NCI-H748 treated with DMSO at 0.1 percent for 48 hours (cell line): ENCODE data around the gene AMPH.

Source experiments
- DNase-seq: peaks from one replicate; lab custom pipeline; 2025; lab: John Stamatoyannopoulos, UW

AMPH gene

DNA sequence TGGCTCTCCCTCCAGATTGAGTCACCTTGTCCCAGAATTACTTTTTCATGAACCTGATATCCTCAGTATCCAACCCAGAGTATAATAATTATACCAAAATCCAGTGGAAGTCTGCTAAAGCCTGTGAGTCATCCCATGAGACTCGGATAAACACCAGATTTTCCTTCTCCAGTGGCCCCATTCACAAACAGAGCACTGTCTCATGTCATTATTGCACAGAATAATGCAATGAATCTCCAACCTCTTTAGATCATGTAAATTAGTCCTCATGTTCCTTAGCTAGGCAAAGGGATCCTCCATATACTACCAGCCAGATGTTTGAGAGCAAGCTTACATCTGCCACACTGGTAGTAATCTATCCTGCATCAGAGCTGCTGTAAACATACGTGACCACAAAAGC is 89.0 kb downstream of the AMPH start:
- no peak for DNase-seq

DNA sequence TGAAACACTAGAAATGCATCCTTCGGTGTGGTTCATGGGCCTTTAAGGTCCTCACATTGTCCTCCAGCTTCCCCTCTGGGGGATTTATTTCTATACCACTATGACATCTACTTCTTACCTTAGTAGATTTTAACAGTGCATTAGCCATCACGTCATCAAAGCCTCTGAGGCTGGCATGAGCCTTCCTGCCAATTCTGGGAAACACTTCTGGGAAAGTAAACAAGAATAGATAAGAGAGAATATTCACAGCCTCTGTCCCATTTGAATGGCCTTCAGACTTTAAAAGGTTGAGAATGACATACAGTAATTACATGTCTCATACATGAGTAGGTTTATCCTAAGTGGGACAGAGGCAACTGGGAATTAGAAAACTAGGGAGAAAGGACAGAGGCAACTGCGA is 89.7 kb downstream of the AMPH start:
- no peak for DNase-seq

DNA sequence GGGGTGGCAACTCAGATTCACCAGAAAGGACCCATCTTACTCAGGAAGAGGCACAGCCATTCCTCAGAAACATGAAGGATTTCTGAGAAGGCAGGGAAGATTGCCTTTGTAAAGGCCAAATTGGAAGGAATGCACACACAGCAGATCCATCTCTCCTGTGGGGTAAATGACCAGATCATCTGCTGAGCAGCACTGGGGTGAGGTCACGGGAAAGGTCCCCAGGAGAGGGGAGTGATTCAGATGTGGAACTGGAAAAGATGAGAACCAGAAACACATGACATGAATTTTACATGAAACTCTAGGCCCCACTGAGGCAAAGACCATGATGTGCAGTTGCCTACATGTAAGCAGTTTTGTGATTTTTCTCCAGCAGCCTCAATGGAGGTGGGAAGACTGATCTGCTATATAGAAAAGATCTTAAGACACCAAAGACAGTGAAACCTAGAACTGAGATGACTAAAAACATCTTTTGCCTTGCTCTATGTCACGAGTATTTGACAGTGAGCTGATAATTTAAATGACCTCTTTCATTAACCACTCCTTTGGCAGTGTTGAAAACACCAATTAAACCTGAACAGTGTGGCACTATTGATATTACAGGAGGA is 91.6 kb downstream of the AMPH start:
- DNase-seq = no peak

DNA sequence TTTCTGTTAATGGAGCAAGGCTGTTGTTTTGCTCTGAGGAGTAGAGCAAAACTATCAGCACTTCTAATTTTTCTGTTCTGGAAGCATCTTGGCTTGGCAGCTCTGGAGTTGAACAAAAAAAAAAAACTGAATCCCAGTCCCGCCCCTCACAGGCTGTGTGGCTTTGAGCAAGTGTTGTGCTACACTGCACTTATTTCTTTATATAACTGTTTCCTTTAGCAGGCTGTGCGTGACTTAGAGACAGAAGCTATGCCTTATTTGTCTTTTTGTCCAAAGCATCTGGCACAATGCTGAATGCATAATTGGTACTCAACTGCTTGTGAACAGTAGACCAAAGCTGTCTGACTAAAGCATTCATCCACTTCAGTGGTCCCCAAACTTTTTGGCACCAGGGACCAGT is 96.1 kb downstream of the AMPH start:
- no peak for DNase-seq

- DNase-seq = no peak
These were observed 105.3 kb downstream of the AMPH start for GRCh38 chr7:38525857-38526256.

DNA sequence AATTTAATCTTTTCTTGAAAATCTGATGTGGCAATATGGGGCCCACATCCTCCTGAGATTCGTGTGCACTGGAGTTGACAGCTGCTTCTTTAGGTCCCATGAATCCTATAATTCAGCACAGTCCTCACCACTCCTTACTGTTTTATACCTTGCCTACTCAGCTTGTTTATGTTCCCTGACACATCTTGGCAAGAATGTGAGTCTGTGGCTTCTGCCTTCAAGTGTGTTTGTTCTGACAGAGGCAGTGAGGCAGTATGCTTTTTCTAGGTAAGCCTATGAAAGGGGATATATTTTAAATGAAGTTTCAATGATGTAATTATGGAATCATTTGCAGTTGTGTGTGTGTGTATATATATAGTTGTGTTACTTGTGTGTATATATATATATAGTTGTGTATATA is 106.4 kb downstream of the AMPH start:
- DNase-seq = no peak

GRCh38 chr7:38520741-38521140 is 110.4 kb downstream of the AMPH start:
- no peak for DNase-seq

- no peak for DNase-seq
These were observed 112.6 kb downstream of the AMPH start for GRCh38 chr7:38518541-38518940.

GRCh38 chr7:38512704-38513103 is 118.5 kb downstream of the AMPH start:
- DNase-seq = no peak

DNA sequence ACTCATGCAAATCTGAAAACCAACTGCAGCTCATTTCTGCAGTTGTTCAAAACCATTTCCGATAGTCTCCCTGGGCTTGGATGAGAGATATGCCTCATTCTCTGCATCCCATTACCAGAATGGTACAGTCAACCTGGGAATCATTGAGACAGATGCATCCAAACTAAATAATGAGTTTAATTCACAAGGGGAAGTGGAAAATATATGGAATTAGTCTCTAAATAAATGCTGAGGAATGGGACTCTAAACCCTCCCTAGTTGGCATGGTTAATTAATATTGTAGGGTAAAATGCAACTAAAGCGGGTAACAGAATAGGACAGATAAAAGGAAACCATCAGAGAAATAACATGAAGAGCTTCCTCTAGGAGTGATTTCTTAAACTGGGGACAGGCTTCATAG is 118.9 kb downstream of the AMPH start:
- no peak for DNase-seq

GRCh38 chr7:38507384-38507783 is 123.8 kb downstream of the AMPH start:
- no peak for DNase-seq

- DNase-seq = no peak
These were observed 124.4 kb downstream of the AMPH start for GRCh38 chr7:38506756-38507155.

DNA sequence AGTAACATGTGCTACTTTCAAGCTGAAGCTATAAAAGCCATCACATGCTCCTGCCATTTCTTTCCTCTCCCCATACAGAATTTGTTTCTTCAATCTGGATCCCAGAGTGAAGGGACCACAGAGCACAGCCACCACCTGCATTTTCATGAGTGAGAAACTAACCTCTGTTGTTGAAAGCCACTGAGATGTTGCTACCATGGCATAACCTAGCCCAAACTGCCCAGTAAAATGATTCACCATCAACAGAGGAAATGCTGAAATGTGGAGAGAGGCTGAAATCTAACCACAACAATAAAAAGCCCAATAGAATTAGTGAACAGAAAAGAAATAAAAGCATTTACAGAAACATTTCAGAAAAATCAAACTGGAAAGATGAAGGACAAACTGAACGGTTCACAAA is 125.2 kb downstream of the AMPH start:
- no peak for DNase-seq

DNA sequence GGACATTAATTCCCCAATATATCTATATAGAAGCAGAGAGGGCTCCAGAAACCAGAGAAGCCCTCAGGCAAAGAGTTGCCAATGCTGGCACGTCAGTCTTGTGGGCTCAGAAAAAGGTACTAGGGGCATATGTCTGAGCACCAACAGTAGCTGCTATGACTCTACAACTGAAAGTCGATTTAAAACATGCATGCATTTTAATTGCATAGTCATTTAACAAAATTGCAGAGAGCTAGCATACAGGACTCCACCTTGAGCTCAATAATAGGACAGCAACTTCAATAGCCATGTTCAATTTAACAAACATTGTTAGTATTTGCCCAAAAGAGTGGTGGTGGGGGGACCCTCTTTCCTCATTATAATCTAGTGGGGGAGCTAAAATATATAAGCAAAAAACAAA is 126.5 kb downstream of the AMPH start:
- no peak for DNase-seq

GRCh38 chr7:38502848-38503247 is 128.3 kb downstream of the AMPH start:
- DNase-seq = no peak

- no peak for DNase-seq
These were observed 128.9 kb downstream of the AMPH start for GRCh38 chr7:38502289-38502688.

GRCh38 chr7:38492010-38492409 is 139.2 kb downstream of the AMPH start:
- DNase-seq = no peak

DNA sequence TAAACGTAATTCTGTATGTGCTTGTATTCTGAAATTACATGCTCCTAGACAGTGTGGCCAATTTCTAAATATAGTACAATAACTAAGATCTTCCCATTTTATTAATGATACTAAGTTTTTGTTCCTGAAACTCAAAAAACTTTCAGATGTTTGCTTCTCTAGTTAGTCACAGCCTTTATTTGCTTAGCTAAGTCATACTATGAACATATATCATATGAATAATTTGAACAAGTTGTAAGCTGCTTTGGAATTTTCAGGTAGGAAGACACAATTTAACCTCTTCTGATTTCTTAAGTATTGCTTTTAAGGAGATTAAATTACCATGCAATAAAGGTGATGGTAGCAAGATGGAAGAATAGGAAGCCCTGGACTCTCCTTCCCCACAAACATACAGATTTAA is 148.7 kb downstream of the AMPH start:
- DNase-seq = no peak

GRCh38 chr7:38481401-38481800 is 149.8 kb downstream of the AMPH start:
- peak; percentile 70 for DNase-seq

- no peak for DNase-seq
These were observed 152.8 kb downstream of the AMPH start for GRCh38 chr7:38478404-38478803.

- no peak for DNase-seq
These were observed 153.8 kb downstream of the AMPH start for GRCh38 chr7:38477333-38477732.

GRCh38 chr7:38476764-38477163 is 154.4 kb downstream of the AMPH start:
- no peak for DNase-seq

GRCh38 chr7:38465956-38466355 is 165.2 kb downstream of the AMPH start:
- no peak for DNase-seq

DNA sequence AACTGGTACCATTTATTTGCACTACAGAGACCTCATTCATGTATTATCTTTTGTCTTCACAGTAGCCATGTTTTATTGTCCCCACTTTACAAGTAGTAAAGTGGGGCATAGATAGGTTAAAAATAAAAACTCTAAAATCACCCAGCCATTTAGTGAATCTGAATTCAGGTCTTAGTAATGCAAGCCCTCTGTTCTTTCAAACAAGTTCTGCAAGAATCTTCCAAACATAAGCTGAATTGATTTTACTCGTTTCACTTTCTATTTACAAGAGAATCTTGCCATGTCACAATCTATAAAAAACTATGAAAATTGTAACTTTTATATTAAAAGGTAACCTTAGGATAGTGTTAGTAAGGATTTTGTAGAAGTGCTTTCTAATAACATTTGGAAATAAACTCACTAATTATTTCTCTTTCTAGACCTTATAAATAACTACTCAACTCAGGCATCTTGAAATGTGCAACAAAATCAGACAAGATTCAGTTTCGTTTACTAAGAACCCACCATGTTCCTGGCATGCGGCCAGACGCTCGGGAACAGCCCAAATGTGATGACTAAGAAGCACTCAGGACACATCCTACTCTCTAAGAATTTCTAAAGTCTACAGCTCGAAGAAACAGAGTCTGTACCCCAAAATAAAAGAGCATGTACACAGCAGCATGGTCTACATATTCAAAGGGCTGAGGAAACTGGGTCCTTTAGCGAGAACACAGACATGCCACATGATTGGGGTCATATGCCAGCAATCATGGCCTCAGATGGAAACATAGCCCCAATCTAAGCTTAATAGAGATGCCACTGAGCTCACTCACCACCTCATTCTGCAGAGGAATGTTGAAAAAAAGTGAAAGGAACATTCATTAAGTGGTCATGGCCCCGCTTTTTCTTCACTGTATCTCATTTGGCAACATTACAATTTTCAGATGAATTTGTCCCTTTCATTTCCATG is 167.6 kb downstream of the AMPH start:
- DNase-seq = no peak
